DOHH2 (cell line): ENCODE data around the gene SLC38A1.

Experiments used
- H3F3A ChIP-seq: fragments of 200-600 bp; sonication (generic), shearing (Covaris generic); 2 replicates; pipeline ENCODE4 v1.6.0; 2016; ENCODE audit warnings: antibody characterized with exemption, mild to moderate bottlenecking; ENCODE audit not compliant: control insufficient read depth, insufficient read depth
- H3K27ac ChIP-seq: fragments of 200-600 bp; sonication (generic); 2 replicates; pipeline ENCODE4 v1.5.1; 2014; ENCODE audit warnings: low read depth, mild to moderate bottlenecking, low read length, moderate library complexity
- H3K27me3 ChIP-seq: fragments of 200-600 bp; sonication (generic); 2 replicates; pipeline ENCODE4 v1.6.1; 2014; ENCODE audit warnings: mild to moderate bottlenecking, low read length, mixed read lengths; ENCODE audit not compliant: control insufficient read depth
- H3K36me3 ChIP-seq: fragments of 200-600 bp; sonication (generic); 2 replicates; pipeline ENCODE4 v1.6.1; 2014; ENCODE audit warnings: mild to moderate bottlenecking, low read length, moderate library complexity, mixed read lengths; ENCODE audit not compliant: control insufficient read depth
- H3K4me1 ChIP-seq: fragments of 200-600 bp; sonication (generic); 2 replicates; pipeline ENCODE4 v1.6.1; 2014; ENCODE audit warnings: mild to moderate bottlenecking, low read length, mixed read lengths; ENCODE audit not compliant: control insufficient read depth
- H3K4me2 ChIP-seq: fragments of 200-600 bp; sonication (generic); 2 replicates; pipeline ENCODE4 v1.6.0; 2014; ENCODE audit warnings: mild to moderate bottlenecking, low read length, moderate library complexity
- H3K4me3 ChIP-seq: fragments of 200-600 bp; sonication (generic); 2 replicates; pipeline ENCODE4 v1.5.1; 2014; ENCODE audit warnings: mild to moderate bottlenecking, low read length, mixed read lengths
- H3K79me2 ChIP-seq: fragments of 200-600 bp; sonication (generic); 2 replicates; pipeline ENCODE4 v1.6.1; 2014; ENCODE audit warnings: mild to moderate bottlenecking, low read length, mixed read lengths; ENCODE audit not compliant: control insufficient read depth
- H3K9me2 ChIP-seq: fragments of 200-600 bp; sonication (generic); replicated peaks from 2 replicates; pipeline ENCODE4 v1.6.1; 2014; ENCODE audit warnings: mild to moderate bottlenecking, low read length, mixed read lengths; ENCODE audit not compliant: control insufficient read depth
- H3K9me3 ChIP-seq: fragments of 200-600 bp; sonication (generic); 2 replicates; pipeline ENCODE4 v1.6.1; 2014; ENCODE audit warnings: antibody characterized with exemption, low read length, mixed read lengths; ENCODE audit not compliant: control insufficient read depth, insufficient read depth
- H4K20me1 ChIP-seq: fragments of 200-600 bp; sonication (generic); 2 replicates; pipeline ENCODE4 v1.6.0; 2014; ENCODE audit warnings: low read depth, mild to moderate bottlenecking, antibody characterized with exemption, low read length, moderate library complexity; ENCODE audit not compliant: control insufficient read depth, insufficient read depth
- CTCF ChIP-seq: fragments of 200-600 bp; sonication (generic); IDR thresholded peaks from one replicate; pipeline ENCODE4 v1.5.1; 2014; ENCODE audit warnings: antibody characterized with exemption, mild to moderate bottlenecking, low read depth, low read length; ENCODE audit not compliant: poor library complexity, severe bottlenecking
- EZH2phosphoT487 ChIP-seq: fragments of 200-600 bp; sonication (generic); IDR thresholded peaks from 2 replicates; pipeline ENCODE4 v1.6.1; 2017; ENCODE audit warnings: borderline replicate concordance, mild to moderate bottlenecking, antibody characterized with exemption, low read length, moderate library complexity, mixed read lengths

The SLC38A1 gene

GRCh38 chr12:46300910-46301309 lies 32.1 kb upstream of the SLC38A1 start:
- H3K4me2 ChIP-seq: no peak overlapping the region

GRCh38 chr12:46299851-46300250 lies 31.0 kb upstream of the SLC38A1 start:
- Histone ChIP-seq H3K9me2 (no peaks in the 10 kb centered on the region), H3K9me3 (no peaks in the 10 kb centered on the region), H3F3A (no peaks in the 10 kb centered on the region), H3K27me3 (peaks cover 5% of the 10 kb centered on the region; the same call in 1 of the 2 replicates), H3K79me2 (no peaks in the 10 kb centered on the region), H4K20me1 (no peaks in the 10 kb centered on the region), H3K27ac (no peak overlapping the region), H3K36me3 (no peaks in the 10 kb centered on the region), H3K4me3 (no peak overlapping the region), H3K4me1 (peaks cover 5% of the 10 kb centered on the region), H3K4me2 (no peak overlapping the region)
- no peak for TF ChIP-seq CTCF
- TF ChIP-seq EZH2phosphoT487: no peak

More at GRCh38 chr12:46300910-46301309, 32.1 kb upstream of the SLC38A1 start:
- Histone ChIP-seq H3K9me2 (no peaks in the 10 kb centered on the region), H3K9me3 (no peaks in the 10 kb centered on the region), H4K20me1 (no peaks in the 10 kb centered on the region), H3K4me1 (peaks cover 5% of the 10 kb centered on the region), H3K79me2 (no peaks in the 10 kb centered on the region), H3K27ac (no peak overlapping the region), H3K4me3 (no peak overlapping the region), H3K27me3 (peaks cover 5% of the 10 kb centered on the region; the same call in 1 of the 2 replicates), H3F3A (no peaks in the 10 kb centered on the region), H3K36me3 (no peaks in the 10 kb centered on the region)
- TF ChIP-seq EZH2phosphoT487 (no peak), CTCF (no peak)

- no peaks in the 10 kb centered on the region for H4K20me1 ChIP-seq
- no peak overlapping the region for H3K4me3 ChIP-seq
- no peak overlapping the region for H3K27ac ChIP-seq
- no peak overlapping the region for H3K4me2 ChIP-seq
- no peaks in the 10 kb centered on the region for H3K9me2 ChIP-seq
- H3F3A ChIP-seq: no peaks in the 10 kb centered on the region
- H3K27me3 ChIP-seq: peaks cover 5% of the 10 kb centered on the region; the same call in 1 of the 2 replicates
- no peaks in the 10 kb centered on the region for H3K9me3 ChIP-seq
- H3K79me2 ChIP-seq: no peaks in the 10 kb centered on the region
- H3K4me1 ChIP-seq: peaks cover 5% of the 10 kb centered on the region
- TF ChIP-seq CTCF (no peak), EZH2phosphoT487 (no peak)
- H3K36me3 ChIP-seq: no peaks in the 10 kb centered on the region
Observed at GRCh38 chr12:46298261-46298660, 29.4 kb upstream of the SLC38A1 start.
